Neutrophil (primary cell): ENCODE measurements around the gene SNAPC4.

Experiments
- H3K27ac ChIP-seq: fragments of 200-600 bp; sonication (generic); 2 replicates; pipeline ENCODE4 v1.5.1; 2016; ENCODE audit warnings: mild to moderate bottlenecking, moderate library complexity
- H3K27me3 ChIP-seq: fragments of 200-600 bp; sonication (generic); 2 replicates; pipeline ENCODE4 v1.6.0; 2016; ENCODE audit warnings: mild to moderate bottlenecking
- H3K36me3 ChIP-seq: fragments of 200-600 bp; sonication (generic); 2 replicates; pipeline ENCODE4 v1.5.1; 2017
- H3K4me1 ChIP-seq, 2 experiments: fragments of 200-600 bp in 1 of 2; sonication (generic) in 1 of 2; 1 replicate in 1 of 2; 2 replicates in 1 of 2; pipeline versions ENCODE4 v1.5.1 to v1.6.1; 2013 to 2016; ENCODE audit warnings: low read depth in 1 of 2, low read length in 1 of 2, mild to moderate bottlenecking in 1 of 2, moderate library complexity in 1 of 2; ENCODE audit not compliant: control insufficient read depth in 1 of 2, insufficient read depth in 1 of 2
- H3K4me3 ChIP-seq, 2 experiments: fragments of 200-600 bp in 1 of 2; sonication (generic) in 1 of 2; 1 replicate in 1 of 2; 2 replicates in 1 of 2; pipeline ENCODE4 v1.5.1; 2013 to 2016; ENCODE audit warnings: low read depth in 1 of 2, low read length in 1 of 2, mild to moderate bottlenecking in 1 of 2, moderate library complexity in 1 of 2
- H3K9me3 ChIP-seq: fragments of 200-600 bp; sonication (generic); 2 replicates; pipeline ENCODE4 v1.5.1; 2016
- TF ChIP-seq, protein P1 (sequence below): fragments of 200-600 bp; sonication (generic); IDR thresholded peaks from 2 replicates; pipeline ENCODE4 v1.5.1; 2016; ENCODE audit warnings: antibody characterized with exemption

SNAPC4 gene

GRCh38 chr9:136443687-136444086, 43.7 kb upstream of the SNAPC4 start:
- H3K36me3 ChIP-seq = peaks cover 89% of the 10 kb centered on the region
- H3K9me3 ChIP-seq = no peaks in the 10 kb centered on the region
- TF ChIP-seq, protein P1, sequence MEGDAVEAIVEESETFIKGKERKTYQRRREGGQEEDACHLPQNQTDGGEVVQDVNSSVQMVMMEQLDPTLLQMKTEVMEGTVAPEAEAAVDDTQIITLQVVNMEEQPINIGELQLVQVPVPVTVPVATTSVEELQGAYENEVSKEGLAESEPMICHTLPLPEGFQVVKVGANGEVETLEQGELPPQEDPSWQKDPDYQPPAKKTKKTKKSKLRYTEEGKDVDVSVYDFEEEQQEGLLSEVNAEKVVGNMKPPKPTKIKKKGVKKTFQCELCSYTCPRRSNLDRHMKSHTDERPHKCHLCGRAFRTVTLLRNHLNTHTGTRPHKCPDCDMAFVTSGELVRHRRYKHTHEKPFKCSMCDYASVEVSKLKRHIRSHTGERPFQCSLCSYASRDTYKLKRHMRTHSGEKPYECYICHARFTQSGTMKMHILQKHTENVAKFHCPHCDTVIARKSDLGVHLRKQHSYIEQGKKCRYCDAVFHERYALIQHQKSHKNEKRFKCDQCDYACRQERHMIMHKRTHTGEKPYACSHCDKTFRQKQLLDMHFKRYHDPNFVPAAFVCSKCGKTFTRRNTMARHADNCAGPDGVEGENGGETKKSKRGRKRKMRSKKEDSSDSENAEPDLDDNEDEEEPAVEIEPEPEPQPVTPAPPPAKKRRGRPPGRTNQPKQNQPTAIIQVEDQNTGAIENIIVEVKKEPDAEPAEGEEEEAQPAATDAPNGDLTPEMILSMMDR = no peak
- no peak overlapping the region for H3K4me3 ChIP-seq
- H3K27me3 ChIP-seq = peaks cover 9% of the 10 kb centered on the region
- no peak overlapping the region for H3K27ac ChIP-seq
- peaks cover 10% of the 10 kb centered on the region in 2 experiments for H3K4me1 ChIP-seq

DNA sequence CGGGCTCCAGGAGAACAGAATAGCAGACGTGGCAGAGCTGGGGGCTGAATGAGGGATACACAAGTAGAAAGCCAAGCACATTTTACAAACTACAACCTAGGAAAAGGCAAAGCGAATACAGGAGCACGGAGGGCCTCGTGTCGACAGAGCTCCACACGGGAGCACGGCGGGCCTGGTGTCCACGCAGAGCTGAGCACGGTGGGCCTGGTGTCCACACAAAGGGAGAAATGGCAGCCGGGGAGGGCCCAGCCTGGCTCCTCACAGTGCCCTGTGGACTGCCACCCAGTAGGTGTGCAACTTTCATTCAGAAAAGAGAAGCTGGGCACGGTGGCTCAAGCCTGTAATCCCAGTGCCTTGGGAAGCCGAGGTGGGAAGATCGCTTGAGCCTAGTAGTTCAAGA, 43.1 kb upstream of the SNAPC4 start:
- H3K9me3 ChIP-seq = no peaks in the 10 kb centered on the region
- H3K36me3 ChIP-seq = peaks cover 83% of the 10 kb centered on the region
- TF ChIP-seq, protein P1 = no peak
- peaks cover 15% of the 10 kb centered on the region for H3K27me3 ChIP-seq
- H3K27ac ChIP-seq = no peak overlapping the region
- H3K4me1 ChIP-seq = peaks cover 15 to 16% of the 10 kb centered on the region in 2 experiments
- H3K4me3 ChIP-seq = no peak overlapping the region

DNA sequence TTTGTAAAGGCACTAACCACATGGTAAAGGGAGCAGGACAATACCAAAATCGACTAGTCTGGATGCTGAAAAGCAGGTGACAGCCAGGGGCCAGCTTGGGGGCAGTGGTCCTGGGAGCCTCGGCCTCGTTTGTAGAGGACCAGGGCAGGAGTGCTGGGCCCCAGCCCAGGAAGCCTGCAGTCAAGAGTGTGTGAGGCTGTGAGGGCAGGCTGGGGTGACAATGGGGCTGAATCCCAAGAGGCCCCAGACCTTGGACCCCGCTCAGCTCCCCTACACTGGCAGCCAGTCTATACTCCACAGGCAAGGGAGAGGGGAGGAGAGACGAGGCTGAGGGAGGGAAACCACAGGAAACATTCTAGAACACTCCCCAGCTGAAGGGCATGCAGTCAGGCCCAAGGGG, 42.3 kb upstream of the SNAPC4 start:
- Histone ChIP-seq H3K4me1 (peaks cover 15 to 16% of the 10 kb centered on the region in 2 experiments), H3K36me3 (peaks cover 75% of the 10 kb centered on the region), H3K27ac (no peak overlapping the region), H3K4me3 (no peak overlapping the region), H3K9me3 (no peaks in the 10 kb centered on the region), H3K27me3 (peaks cover 22% of the 10 kb centered on the region)
- TF ChIP-seq, protein P1 = no peak

DNA sequence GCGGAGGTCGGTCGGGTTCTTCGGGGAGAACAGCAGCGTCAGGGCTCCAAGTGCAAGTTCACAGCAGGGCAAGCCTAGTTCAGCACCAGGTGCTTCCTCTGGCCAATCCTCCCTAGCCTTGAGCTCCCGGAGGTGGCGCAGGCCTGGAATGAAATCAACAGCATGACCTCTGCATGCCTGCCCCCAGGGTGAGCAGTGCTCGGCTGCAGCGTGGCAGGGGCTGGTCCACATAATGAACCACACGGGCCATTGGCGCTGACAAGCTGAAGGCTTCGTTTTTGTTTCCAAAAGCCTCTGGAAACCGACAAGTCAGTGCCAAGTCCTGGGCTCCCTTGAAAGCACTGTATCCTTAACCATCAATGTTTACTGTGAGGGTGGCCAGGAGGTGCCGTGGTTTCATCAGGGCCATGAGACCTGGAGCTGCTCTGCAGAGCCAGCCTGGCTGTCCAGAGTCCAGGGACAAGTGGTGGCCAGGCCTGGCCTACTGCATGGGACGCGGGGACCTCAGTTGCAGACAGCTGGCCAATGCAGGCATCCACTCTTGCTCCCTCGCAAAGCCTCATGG, 41.8 kb upstream of the SNAPC4 start:
- TF ChIP-seq, protein P1 = no peak
- peaks cover 70% of the 10 kb centered on the region for H3K36me3 ChIP-seq
- H3K4me1 ChIP-seq = peaks cover 15 to 16% of the 10 kb centered on the region in 2 experiments
- no peak overlapping the region for H3K27ac ChIP-seq
- H3K4me3 ChIP-seq = no peak overlapping the region
- H3K27me3 ChIP-seq = peaks cover 22% of the 10 kb centered on the region
- H3K9me3 ChIP-seq = no peaks in the 10 kb centered on the region

DNA sequence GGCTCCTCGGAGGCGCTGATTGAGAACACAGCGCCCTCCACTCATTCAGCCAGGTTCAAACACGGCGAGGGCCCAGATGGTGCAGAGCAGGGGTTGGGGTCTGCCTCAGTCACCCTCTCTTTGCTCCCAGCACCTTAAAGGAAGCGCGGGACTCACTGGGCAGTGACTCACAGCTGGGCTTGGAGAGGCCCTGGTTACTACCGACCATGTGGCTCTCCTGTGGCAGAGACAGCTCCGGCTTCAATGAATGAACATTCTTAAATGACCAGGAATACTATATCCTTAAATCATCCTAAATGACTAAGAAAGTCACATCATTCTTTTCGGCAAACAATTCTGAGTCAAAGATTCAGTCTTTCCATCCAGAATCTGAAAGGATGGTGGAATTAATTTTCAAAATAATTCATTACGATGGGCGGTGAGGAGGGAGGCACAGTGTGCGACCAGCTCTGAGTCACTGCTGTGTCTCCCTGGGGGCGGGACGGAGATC, 41.3 kb upstream of the SNAPC4 start:
- TF ChIP-seq, protein P1 = no peak
- Histone ChIP-seq H3K4me3 (no peak overlapping the region), H3K27me3 (peaks cover 22% of the 10 kb centered on the region), H3K9me3 (no peaks in the 10 kb centered on the region), H3K4me1 (peaks cover 15 to 16% of the 10 kb centered on the region in 2 experiments), H3K36me3 (peaks cover 64% of the 10 kb centered on the region), H3K27ac (no peak overlapping the region)
